Measurements from ENCODE around the gene FOXN3.
"Not testable (repeated sequence)": the region's sequence is repeated elsewhere in the genome, so short reads cannot be mapped to it uniquely, and the experiment has no call there.

- TF ChIP-seq EZH2 (IDR thresholded peaks at IDR 0.05); POLR2AphosphoS5 (IDR thresholded peaks at IDR 0.05; ENCODE audit: borderline replicate concordance, low read depth, low read length); FOXP2 (optimal IDR thresholded peaks at IDR 0.05; ENCODE audit: control extremely low read depth, extremely low read length, insufficient read depth): not testable (repeated sequence)
These were observed 305.1 kb downstream of the FOXN3 start for GRCh38 chr14:89111766-89112543.

Data from SK-N-MC (cell line).